H1 (cell line): Measurements from ENCODE around the gene SCRN1. TPM values are rescaled to one million over a fixed set of nuclear protein-coding genes. Genes with fewer than 3 reads are reported as not detected.
A peak's percentile ranks its signal among the peaks of the same experiment; 100 is the strongest.

ENCODE experiments used
- CTCF ChIA-PET: fragments of 300-600 bp; sonication (Branson Sonifier 250); formaldehyde crosslinking; loops from one replicate; lab custom pipeline; 2021; ENCODE audit not compliant: partially characterized antibody; lab: Charles Lee
- POLR2A ChIA-PET: fragments of 300-600 bp; sonication (Branson Sonifier 250); formaldehyde crosslinking; loops from one replicate; lab custom pipeline; 2021; ENCODE audit warnings: inconsistent platforms; ENCODE audit not compliant: partially characterized antibody; lab: Charles Lee
- DNase-seq, 2 experiments: peaks; one replicate each; pipeline versions ENCODE4 v3.0.0 to v3.0.0-alpha.2; 2010 to 2022; ENCODE audit warnings: low spot score in 2 of 2, low read depth in 1 of 2, mixed read lengths in 1 of 2
- FAIRE-seq: peaks from 2 replicates; lab custom pipeline; 2011; peaks lifted over from hg19 to GRCh38; lab: Jason Lieb, UNC
- H2AFZ ChIP-seq: 2 replicates; pipeline ENCODE4 v1.8.1; 2012; ENCODE audit warnings: low read length, inconsistent platforms
- H2AK5ac ChIP-seq: 2 replicates; pipeline ENCODE4 v1.6.1; 2013; ENCODE audit warnings: low read depth, low read length
- H2BK120ac ChIP-seq: replicated peaks from 2 replicates; pipeline ENCODE3; 2013; ENCODE audit warnings: low read depth, low read length, inconsistent platforms
- H2BK12ac ChIP-seq: 2 replicates; pipeline ENCODE4 v1.6.1; 2013; ENCODE audit warnings: low read depth, low read length
- H2BK15ac ChIP-seq: 2 replicates; pipeline ENCODE4 v1.6.1; 2013; ENCODE audit warnings: low read length
- H2BK20ac ChIP-seq: 2 replicates; pipeline ENCODE4 v1.6.1; 2013; ENCODE audit warnings: low read length
- H2BK5ac ChIP-seq: 2 replicates; pipeline ENCODE4 v1.6.1; 2013; ENCODE audit warnings: low read depth, low read length
- H3K14ac ChIP-seq: 2 replicates; pipeline ENCODE4 v1.6.1; 2013; ENCODE audit warnings: inconsistent platforms; ENCODE audit not compliant: insufficient read length
- H3K18ac ChIP-seq: 2 replicates; pipeline ENCODE4 v1.6.1; 2013; ENCODE audit warnings: low read length; ENCODE audit errors: extremely low read depth
- H3K23ac ChIP-seq: 2 replicates; pipeline ENCODE4 v1.6.1; 2013; ENCODE audit warnings: inconsistent platforms; ENCODE audit not compliant: insufficient read length
- H3K23me2 ChIP-seq: 2 replicates; pipeline ENCODE4 v1.6.1; 2013; ENCODE audit warnings: low read depth, low read length
- H3K27ac ChIP-seq: 2 replicates; pipeline ENCODE4 v1.6.1; 2011; ENCODE audit warnings: low read depth, low read length, inconsistent platforms
- H3K27me3 ChIP-seq, 4 experiments: replicated peaks in 1 of 4; 1 replicate in 1 of 4; 2 replicates in 3 of 4; pipeline versions ENCODE4 v1.6.1 to v1.8.1; 2011 to 2013; ENCODE audit warnings: low read length in 3 of 4, mild to moderate bottlenecking in 3 of 4, inconsistent platforms in 2 of 4, mixed read lengths in 2 of 4, moderate library complexity in 1 of 4; ENCODE audit not compliant: control insufficient read depth in 3 of 4, insufficient read depth in 3 of 4; ENCODE audit errors: extremely low read depth in 1 of 4
- H3K36me3 ChIP-seq, 4 experiments: 2 replicates each; pipeline versions ENCODE4 v1.6.1 to v1.8.1; 2011 to 2013; ENCODE audit warnings: mild to moderate bottlenecking in 4 of 4, low read length in 3 of 4, moderate library complexity in 2 of 4, control low read depth in 1 of 4, inconsistent platforms in 1 of 4; ENCODE audit not compliant: insufficient read depth in 4 of 4, control insufficient read depth in 2 of 4
- H3K4ac ChIP-seq: replicated peaks from 2 replicates; pipeline ENCODE3; 2013; ENCODE audit warnings: low read length, low read depth, mixed read lengths, inconsistent platforms; ENCODE audit not compliant: insufficient read length
- H3K4me1 ChIP-seq, 4 experiments: replicated peaks in 1 of 4; 1 replicate in 1 of 4; 2 replicates in 3 of 4; pipeline versions ENCODE4 v1.6.1 to v1.8.1; 2011 to 2013; ENCODE audit warnings: low read length in 3 of 4, inconsistent platforms in 2 of 4, mixed read lengths in 1 of 4; ENCODE audit not compliant: insufficient read depth in 4 of 4, control insufficient read depth in 3 of 4
- H3K4me2 ChIP-seq, 2 experiments: 2 replicates each; pipeline versions ENCODE4 v1.6.1 to v1.8.1; 2011 to 2013; ENCODE audit warnings: low read depth in 2 of 2, low read length in 2 of 2, control low read depth in 1 of 2, inconsistent platforms in 1 of 2, mild to moderate bottlenecking in 1 of 2; ENCODE audit not compliant: insufficient read depth in 1 of 2
- H3K4me3 ChIP-seq, 4 experiments: fragments of 200-600, 300-600 bp in 1 of 4; sonication (generic), shearing (Covaris generic), sonication (Bioruptor Twin) in 1 of 4; 2 replicates each; pipeline versions ENCODE4 v1.5.1 to v1.8.1; 2011 to 2016; ENCODE audit warnings: low read length in 4 of 4, low read depth in 3 of 4, control low read depth in 2 of 4, inconsistent platforms in 2 of 4, mild to moderate bottlenecking in 2 of 4, mixed read lengths in 1 of 4, moderate library complexity in 1 of 4; ENCODE audit not compliant: insufficient read depth in 2 of 4; ENCODE audit errors: extremely low read depth in 1 of 4
- H3K56ac ChIP-seq: replicated peaks from 2 replicates; pipeline ENCODE3; 2013; ENCODE audit warnings: low read depth, mild to moderate bottlenecking, mixed read lengths, low read length, inconsistent platforms; ENCODE audit not compliant: insufficient read length
- H3K79me1 ChIP-seq: 2 replicates; pipeline ENCODE4 v1.6.1; 2013; ENCODE audit warnings: low read depth, low read length, control low read depth
- H3K79me2 ChIP-seq, 2 experiments: 2 replicates each; pipeline versions ENCODE4 v1.6.1 to v1.8.1; 2012 to 2013; ENCODE audit warnings: low read length in 2 of 2, mild to moderate bottlenecking in 2 of 2, inconsistent platforms in 1 of 2; ENCODE audit not compliant: insufficient read depth in 2 of 2, control insufficient read depth in 1 of 2
- H3K9ac ChIP-seq, 4 experiments: replicated peaks in 1 of 4; 1 replicate in 1 of 4; 2 replicates in 3 of 4; pipeline versions ENCODE4 v1.6.1 to v1.8.1; 2011 to 2013; ENCODE audit warnings: low read depth in 3 of 4, low read length in 3 of 4, control low read depth in 2 of 4, mild to moderate bottlenecking in 2 of 4, moderate library complexity in 2 of 4, inconsistent platforms in 1 of 4; ENCODE audit errors: extremely low read depth in 1 of 4
- H3K9me3 ChIP-seq, 2 experiments: 2 replicates each; pipeline versions ENCODE4 v1.6.1 to v1.8.1; 2012 to 2013; ENCODE audit warnings: mild to moderate bottlenecking in 2 of 2, moderate library complexity in 2 of 2, control low read depth in 1 of 2, inconsistent platforms in 1 of 2, low read depth in 1 of 2, low read length in 1 of 2, mixed read lengths in 1 of 2; ENCODE audit not compliant: insufficient read depth in 2 of 2
- H4K20me1 ChIP-seq, 2 experiments: replicated peaks in 1 of 2; 2 replicates each; pipeline versions ENCODE3 to v1.8.1; 2011 to 2013; ENCODE audit warnings: inconsistent platforms in 2 of 2, low read length in 2 of 2, mild to moderate bottlenecking in 1 of 2; ENCODE audit not compliant: insufficient read depth in 2 of 2, control insufficient read depth in 1 of 2
- H4K5ac ChIP-seq: 2 replicates; pipeline ENCODE4 v1.6.1; 2013; ENCODE audit warnings: low read length, low read depth, mixed read lengths, inconsistent platforms; ENCODE audit not compliant: insufficient read length
- H4K8ac ChIP-seq: 2 replicates; pipeline ENCODE4 v1.8.0; 2013; ENCODE audit warnings: mild to moderate bottlenecking, moderate library complexity, low read length, inconsistent platforms; ENCODE audit not compliant: insufficient read depth; ENCODE audit errors: extremely low read depth
- H4K91ac ChIP-seq: replicated peaks from 2 replicates; pipeline ENCODE3; 2013; ENCODE audit warnings: low read length, mixed read lengths, inconsistent platforms; ENCODE audit not compliant: insufficient read length
- CHD2 ChIP-seq: IDR thresholded peaks from 2 replicates; pipeline ENCODE4 v1.6.1; 2012; ENCODE audit warnings: low read length, improper control_type of control experiment
- GTF2F1 ChIP-seq: IDR thresholded peaks from 2 replicates; pipeline ENCODE4 v1.6.1; 2012; ENCODE audit warnings: low read depth, low read length, improper control_type of control experiment, borderline replicate concordance
- JUND ChIP-seq: IDR thresholded peaks from 2 replicates; pipeline ENCODE4 v1.6.1; 2011; ENCODE audit warnings: mild to moderate bottlenecking, improper control_type of control experiment, low read length
- POU5F1 ChIP-seq: IDR thresholded peaks from 2 replicates; pipeline ENCODE4 v1.6.1; 2011; ENCODE audit warnings: low read depth, mild to moderate bottlenecking, low read length, moderate library complexity
- SP1 ChIP-seq: IDR thresholded peaks from 2 replicates; pipeline ENCODE4 v1.6.1; 2011; ENCODE audit warnings: low read depth, low read length
- WGBS, 2 experiments: shearing (Covaris generic) in 1 of 2; methylation state at CpG; one replicate each; pipeline versions ENCODE4 v1.1.6 to v1.1.7; 2013 to 2015; ENCODE audit warnings: low lambda C conversion rate in 2 of 2, mixed read lengths in 2 of 2, inconsistent platforms in 1 of 2, low coverage in 1 of 2, missing lambda C conversion rate in 1 of 2; ENCODE audit not compliant: insufficient replicate concordance in 2 of 2, insufficient coverage in 1 of 2, insufficient read length in 1 of 2; ENCODE audit errors: extremely low coverage in 1 of 2, missing lambda C conversion rate in 1 of 2; 5-methylcytosine and 5-hydroxymethylcytosine counted together
- polyA plus RNA-seq, 7 experiments: library from polyadenylated mRNA; depleted of rRNA in 3 of 7; stranded (reverse) in 5 of 7; unstranded in 2 of 7; fragments of >200 nt in 5 of 7; fragments of 200-250 nt in 2 of 7; gene quantifications; 1 replicate in 5 of 7; 2 replicates in 1 of 7; 4 replicates in 1 of 7; pipeline versions ENCODE4 v1.2.1 to v1.2.3, GENCODE V29; 2011 to 2013; ENCODE audit warnings: missing spikeins in 2 of 7, mixed read lengths in 2 of 7
- total RNA-seq: library from RNA; stranded (reverse); fragmentation: NEBNext Ultra II Directional; extraction: Animal tissue kit (Norgen Biotek cat#: 25700); gene quantifications from 2 replicates; pipeline ENCODE4 v1.2.1, GENCODE V29; 2021
- TF ChIP-seq, protein P1 (sequence below): IDR thresholded peaks from 2 replicates; pipeline ENCODE4 v1.6.1; 2011; ENCODE audit warnings: low read depth, mild to moderate bottlenecking, low read length; ENCODE audit not compliant: insufficient read depth

Gene SCRN1
- total and polyA plus RNA-seq, 2 of the 8 experiments (the other 6 are each of a cell fraction or from before 2014, with no cell fraction given) = 36.0 to 75.8 TPM

DNA sequence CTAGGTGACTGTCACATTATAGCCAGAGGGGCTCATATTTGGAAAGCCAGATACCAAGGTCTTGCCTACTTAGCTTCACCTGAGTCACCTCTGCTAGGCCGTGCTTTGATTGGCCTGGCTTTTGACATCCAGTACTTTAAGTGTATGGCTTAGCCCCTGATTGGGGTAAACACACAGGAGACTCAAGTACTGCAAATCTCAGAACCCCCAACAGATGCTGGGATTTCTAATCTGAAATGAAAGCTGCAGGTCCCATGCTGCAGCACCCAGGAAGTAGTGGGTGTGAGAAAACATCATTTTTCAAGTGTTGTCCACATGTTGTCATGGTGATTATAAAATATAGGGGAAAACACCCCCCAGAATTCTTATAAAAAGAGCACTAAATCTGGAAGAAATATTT, 107.1 kb downstream of the SCRN1 start:
- Histone ChIP-seq H3K4me3 (no peak overlapping the region), H3K4ac (no peak overlapping the region), H3K9ac (no peak overlapping the region; a peak in 1 of 7 replicates), H3K56ac (no peak overlapping the region), H2BK15ac (peak overlapping the region; percentile 54; the same call in 1 of the 2 replicates), H3K4me1 (peaks cover 7 to 15% (median 15%) of the 10 kb centered on the region in 4 experiments), H3K27me3 (no peaks in the 10 kb centered on the region), H2BK20ac (no peak overlapping the region), H3K27ac (no peak overlapping the region), H4K5ac (no peak overlapping the region), H2AK5ac (no peak overlapping the region), H4K8ac (no peak overlapping the region), H3K23me2 (peaks cover 10% of the 10 kb centered on the region), H3K14ac (no peak overlapping the region), H3K79me1 (no peaks in the 10 kb centered on the region; the same call in 1 of the 2 replicates), H4K91ac (no peak overlapping the region), H2AFZ (no peak overlapping the region), H3K4me2 (peak overlapping the region in 1 of 2 experiments; percentile 75; a peak in 1 of 4 replicates), H3K23ac (no peak overlapping the region), H4K20me1 (no peaks in the 10 kb centered on the region), H2BK12ac (peak overlapping the region; percentile 41; the same call in 1 of the 2 replicates), H3K79me2 (0 out of 4 replicates have a peak, but pooled peaks cover 0 to 3% of the 10 kb centered on the region in 2 experiments), H2BK5ac (no peak overlapping the region), H2BK120ac (no peak overlapping the region), H3K18ac (peak overlapping the region; percentile 20; the same call in 1 of the 2 replicates), H3K9me3 (no peaks in the 10 kb centered on the region), H3K36me3 (no peaks in the 10 kb centered on the region)
- ChIA-PET POLR2A (interaction anchor here (1.2 to 1.6 kb wide), 2 partner anchors 9 to 241 kb away, joined by 3 read pairs; no protein-coding TSS in a partner anchor), CTCF (interaction anchor here (0.8 to 5.2 kb wide), 9 partner anchors 14 to 400 kb away, joined by 3 to 18 read pairs (median 4); no protein-coding TSS in a partner anchor)
- no peak for FAIRE-seq
- no peak for DNase-seq
- 90% methylated on average over 1 of the region's 1 CpG; no CpG with 5 or more reads in 1 of the 2 experiments for WGBS, 2 experiments
- no peak for TF ChIP-seq JUND
- TF ChIP-seq POU5F1 = no peak
- TF ChIP-seq, protein P1, sequence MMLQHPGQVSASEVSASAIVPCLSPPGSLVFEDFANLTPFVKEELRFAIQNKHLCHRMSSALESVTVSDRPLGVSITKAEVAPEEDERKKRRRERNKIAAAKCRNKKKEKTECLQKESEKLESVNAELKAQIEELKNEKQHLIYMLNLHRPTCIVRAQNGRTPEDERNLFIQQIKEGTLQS = no peak
- no peak for TF ChIP-seq GTF2F1
- TF ChIP-seq SP1 = no peak
- no peak for TF ChIP-seq CHD2
